ENCODE measurements around the gene AKAP8L. TPM values are rescaled to one million over a fixed set of nuclear protein-coding genes. Genes with fewer than 3 reads are reported as not detected.

The AKAP8L gene
- total and polyA plus RNA-seq, 2 of the 8 experiments (the other 6 are each of a cell fraction or from before 2014, with no cell fraction given): 75.1 to 138 TPM

DNA sequence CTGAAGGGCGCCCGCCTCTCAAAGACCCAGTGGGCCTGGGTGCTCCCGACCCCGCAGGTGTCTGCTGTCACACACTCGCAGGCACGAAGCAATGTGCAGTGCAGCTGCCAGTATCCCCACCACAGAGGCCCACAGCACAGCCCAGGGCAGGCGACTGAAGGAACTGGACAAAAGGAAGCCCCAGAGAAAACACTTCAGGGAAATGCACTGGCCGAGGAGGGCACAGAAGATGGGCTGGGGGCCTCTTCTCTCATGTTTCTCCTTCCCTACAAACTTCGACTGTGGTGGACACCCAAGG, 49.2 kb downstream of the AKAP8L start (continued):
- TF ChIP-seq, protein P1, sequence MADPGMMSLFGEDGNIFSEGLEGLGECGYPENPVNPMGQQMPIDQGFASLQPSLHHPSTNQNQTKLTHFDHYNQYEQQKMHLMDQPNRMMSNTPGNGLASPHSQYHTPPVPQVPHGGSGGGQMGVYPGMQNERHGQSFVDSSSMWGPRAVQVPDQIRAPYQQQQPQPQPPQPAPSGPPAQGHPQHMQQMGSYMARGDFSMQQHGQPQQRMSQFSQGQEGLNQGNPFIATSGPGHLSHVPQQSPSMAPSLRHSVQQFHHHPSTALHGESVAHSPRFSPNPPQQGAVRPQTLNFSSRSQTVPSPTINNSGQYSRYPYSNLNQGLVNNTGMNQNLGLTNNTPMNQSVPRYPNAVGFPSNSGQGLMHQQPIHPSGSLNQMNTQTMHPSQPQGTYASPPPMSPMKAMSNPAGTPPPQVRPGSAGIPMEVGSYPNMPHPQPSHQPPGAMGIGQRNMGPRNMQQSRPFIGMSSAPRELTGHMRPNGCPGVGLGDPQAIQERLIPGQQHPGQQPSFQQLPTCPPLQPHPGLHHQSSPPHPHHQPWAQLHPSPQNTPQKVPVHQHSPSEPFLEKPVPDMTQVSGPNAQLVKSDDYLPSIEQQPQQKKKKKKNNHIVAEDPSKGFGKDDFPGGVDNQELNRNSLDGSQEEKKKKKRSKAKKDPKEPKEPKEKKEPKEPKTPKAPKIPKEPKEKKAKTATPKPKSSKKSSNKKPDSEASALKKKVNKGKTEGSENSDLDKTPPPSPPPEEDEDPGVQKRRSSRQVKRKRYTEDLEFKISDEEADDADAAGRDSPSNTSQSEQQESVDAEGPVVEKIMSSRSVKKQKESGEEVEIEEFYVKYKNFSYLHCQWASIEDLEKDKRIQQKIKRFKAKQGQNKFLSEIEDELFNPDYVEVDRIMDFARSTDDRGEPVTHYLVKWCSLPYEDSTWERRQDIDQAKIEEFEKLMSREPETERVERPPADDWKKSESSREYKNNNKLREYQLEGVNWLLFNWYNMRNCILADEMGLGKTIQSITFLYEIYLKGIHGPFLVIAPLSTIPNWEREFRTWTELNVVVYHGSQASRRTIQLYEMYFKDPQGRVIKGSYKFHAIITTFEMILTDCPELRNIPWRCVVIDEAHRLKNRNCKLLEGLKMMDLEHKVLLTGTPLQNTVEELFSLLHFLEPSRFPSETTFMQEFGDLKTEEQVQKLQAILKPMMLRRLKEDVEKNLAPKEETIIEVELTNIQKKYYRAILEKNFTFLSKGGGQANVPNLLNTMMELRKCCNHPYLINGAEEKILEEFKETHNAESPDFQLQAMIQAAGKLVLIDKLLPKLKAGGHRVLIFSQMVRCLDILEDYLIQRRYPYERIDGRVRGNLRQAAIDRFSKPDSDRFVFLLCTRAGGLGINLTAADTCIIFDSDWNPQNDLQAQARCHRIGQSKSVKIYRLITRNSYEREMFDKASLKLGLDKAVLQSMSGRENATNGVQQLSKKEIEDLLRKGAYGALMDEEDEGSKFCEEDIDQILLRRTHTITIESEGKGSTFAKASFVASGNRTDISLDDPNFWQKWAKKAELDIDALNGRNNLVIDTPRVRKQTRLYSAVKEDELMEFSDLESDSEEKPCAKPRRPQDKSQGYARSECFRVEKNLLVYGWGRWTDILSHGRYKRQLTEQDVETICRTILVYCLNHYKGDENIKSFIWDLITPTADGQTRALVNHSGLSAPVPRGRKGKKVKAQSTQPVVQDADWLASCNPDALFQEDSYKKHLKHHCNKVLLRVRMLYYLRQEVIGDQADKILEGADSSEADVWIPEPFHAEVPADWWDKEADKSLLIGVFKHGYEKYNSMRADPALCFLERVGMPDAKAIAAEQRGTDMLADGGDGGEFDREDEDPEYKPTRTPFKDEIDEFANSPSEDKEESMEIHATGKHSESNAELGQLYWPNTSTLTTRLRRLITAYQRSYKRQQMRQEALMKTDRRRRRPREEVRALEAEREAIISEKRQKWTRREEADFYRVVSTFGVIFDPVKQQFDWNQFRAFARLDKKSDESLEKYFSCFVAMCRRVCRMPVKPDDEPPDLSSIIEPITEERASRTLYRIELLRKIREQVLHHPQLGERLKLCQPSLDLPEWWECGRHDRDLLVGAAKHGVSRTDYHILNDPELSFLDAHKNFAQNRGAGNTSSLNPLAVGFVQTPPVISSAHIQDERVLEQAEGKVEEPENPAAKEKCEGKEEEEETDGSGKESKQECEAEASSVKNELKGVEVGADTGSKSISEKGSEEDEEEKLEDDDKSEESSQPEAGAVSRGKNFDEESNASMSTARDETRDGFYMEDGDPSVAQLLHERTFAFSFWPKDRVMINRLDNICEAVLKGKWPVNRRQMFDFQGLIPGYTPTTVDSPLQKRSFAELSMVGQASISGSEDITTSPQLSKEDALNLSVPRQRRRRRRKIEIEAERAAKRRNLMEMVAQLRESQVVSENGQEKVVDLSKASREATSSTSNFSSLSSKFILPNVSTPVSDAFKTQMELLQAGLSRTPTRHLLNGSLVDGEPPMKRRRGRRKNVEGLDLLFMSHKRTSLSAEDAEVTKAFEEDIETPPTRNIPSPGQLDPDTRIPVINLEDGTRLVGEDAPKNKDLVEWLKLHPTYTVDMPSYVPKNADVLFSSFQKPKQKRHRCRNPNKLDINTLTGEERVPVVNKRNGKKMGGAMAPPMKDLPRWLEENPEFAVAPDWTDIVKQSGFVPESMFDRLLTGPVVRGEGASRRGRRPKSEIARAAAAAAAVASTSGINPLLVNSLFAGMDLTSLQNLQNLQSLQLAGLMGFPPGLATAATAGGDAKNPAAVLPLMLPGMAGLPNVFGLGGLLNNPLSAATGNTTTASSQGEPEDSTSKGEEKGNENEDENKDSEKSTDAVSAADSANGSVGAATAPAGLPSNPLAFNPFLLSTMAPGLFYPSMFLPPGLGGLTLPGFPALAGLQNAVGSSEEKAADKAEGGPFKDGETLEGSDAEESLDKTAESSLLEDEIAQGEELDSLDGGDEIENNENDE (IDR thresholded peaks at IDR 0.05; ENCODE audit: insufficient replicate concordance, low read length): no peak
- TF ChIP-seq NANOG (IDR thresholded peaks at IDR 0.05; ENCODE audit: insufficient read depth, low read depth, low read length, poor library complexity, severe bottlenecking) (no peak), EP300 (IDR thresholded peaks at IDR 0.05; ENCODE audit: borderline replicate concordance in 1 of 2, low read depth in 2 of 2, low read length in 2 of 2) (no peak), SIX5 (IDR thresholded peaks at IDR 0.05; ENCODE audit: low read depth, low read length) (no peak), KDM1A (IDR thresholded peaks at IDR 0.05; ENCODE audit: borderline replicate concordance, low read length) (no peak)

Data from H1 (cell line).